MM.1S (cell line): ENCODE results near the gene FBLN2.

Experiments used
- DNase-seq: peaks from one replicate; pipeline ENCODE4 v3.0.0-alpha.2; 2015
- H2AFZ ChIP-seq: fragments of 300-600 bp; sonication (generic); 2 replicates; pipeline ENCODE4 v1.6.0; 2016; ENCODE audit warnings: antibody characterized with exemption, low read length
- H3F3A ChIP-seq: fragments of 300-600 bp; sonication (generic); 2 replicates; pipeline ENCODE4 v1.6.1; 2016; ENCODE audit warnings: mild to moderate bottlenecking, antibody characterized with exemption, low read length, moderate library complexity, mixed read lengths; ENCODE audit not compliant: insufficient read depth
- H3K27ac ChIP-seq: fragments of 300-600 bp; sonication (generic); 2 replicates; pipeline ENCODE4 v1.5.1; 2016; ENCODE audit warnings: mild to moderate bottlenecking, low read length
- H3K27me3 ChIP-seq: fragments of 300-600 bp; sonication (generic); replicated peaks from 2 replicates; pipeline ENCODE4 v1.6.0; 2016; ENCODE audit warnings: low read length; ENCODE audit not compliant: insufficient read depth
- H3K36me3 ChIP-seq: fragments of 300-600 bp; sonication (generic); replicated peaks from 2 replicates; pipeline ENCODE4 v1.6.1; 2016; ENCODE audit warnings: mild to moderate bottlenecking, low read length, mixed read lengths; ENCODE audit not compliant: insufficient read depth
- H3K4me1 ChIP-seq: fragments of 300-600 bp; sonication (generic); 2 replicates; pipeline ENCODE4 v1.6.1; 2016; ENCODE audit warnings: low read length, mixed read lengths
- H3K4me2 ChIP-seq: fragments of 300-600 bp; sonication (generic); 2 replicates; pipeline ENCODE4 v1.6.0; 2016; ENCODE audit warnings: low read depth, low read length
- H3K4me3 ChIP-seq: fragments of 300-600 bp; sonication (generic); 2 replicates; pipeline ENCODE4 v1.5.1; 2016; ENCODE audit warnings: low read length, mixed read lengths
- H3K79me2 ChIP-seq: fragments of 300-600 bp; sonication (generic); 2 replicates; pipeline ENCODE4 v1.6.1; 2016; ENCODE audit warnings: mixed run types, low read length, mixed read lengths
- H3K9ac ChIP-seq: fragments of 300-600 bp; sonication (generic); 2 replicates; pipeline ENCODE4 v1.6.1; 2016; ENCODE audit warnings: low read length, mixed read lengths
- H3K9me2 ChIP-seq: fragments of 300-600 bp; sonication (generic); replicated peaks from 2 replicates; pipeline ENCODE4 v1.6.1; 2016; ENCODE audit warnings: mild to moderate bottlenecking, low read length, mixed read lengths; ENCODE audit not compliant: insufficient read depth
- H3K9me3 ChIP-seq: fragments of 300-600 bp; sonication (generic); replicated peaks from 2 replicates; pipeline ENCODE4 v1.6.1; 2016; ENCODE audit warnings: mild to moderate bottlenecking, low read length, mixed read lengths; ENCODE audit not compliant: insufficient read depth
- H4K20me1 ChIP-seq: fragments of 300-600 bp; sonication (generic); 2 replicates; pipeline ENCODE4 v1.6.1; 2016; ENCODE audit warnings: mild to moderate bottlenecking, low read length, moderate library complexity, mixed read lengths; ENCODE audit not compliant: insufficient read depth
- CTCF ChIP-seq: fragments of 300-600 bp; sonication (generic); IDR thresholded peaks from 2 replicates; pipeline ENCODE4 v1.5.1; 2016; ENCODE audit warnings: antibody characterized with exemption, low read length, mixed read lengths
- EZH2 ChIP-seq: fragments of 300-600 bp; sonication (generic); optimal IDR thresholded peaks from 2 replicates; pipeline ENCODE3; 2017; ENCODE audit warnings: low read depth, mild to moderate bottlenecking, antibody characterized with exemption, low read length, mixed read lengths
- EZH2phosphoT487 ChIP-seq: fragments of 300-600 bp; sonication (generic); IDR thresholded peaks from 2 replicates; pipeline ENCODE4 v1.6.1; 2018; ENCODE audit warnings: antibody characterized with exemption, low read length

The FBLN2 gene

GRCh38 chr3:13652728-13653127, 103.8 kb downstream of the FBLN2 start:
- H3K79me2 ChIP-seq: no peaks in the 10 kb centered on the region
- H3K27me3 ChIP-seq: peaks cover 69% of the 10 kb centered on the region
- no peak overlapping the region for H2AFZ ChIP-seq
- H3K9me3 ChIP-seq: no peaks in the 10 kb centered on the region
- H3K4me1 ChIP-seq: no peaks in the 10 kb centered on the region
- H3K36me3 ChIP-seq: no peaks in the 10 kb centered on the region
- no peak overlapping the region for H3K4me2 ChIP-seq
- TF ChIP-seq CTCF: no peak
- TF ChIP-seq EZH2phosphoT487: no peak
- no peak for TF ChIP-seq EZH2
- no peaks in the 10 kb centered on the region for H3F3A ChIP-seq
- no peak for DNase-seq
- no peak overlapping the region for H3K9ac ChIP-seq
- no peak overlapping the region for H3K4me3 ChIP-seq
- no peaks in the 10 kb centered on the region for H3K9me2 ChIP-seq
- H3K27ac ChIP-seq: no peak overlapping the region
- no peaks in the 10 kb centered on the region for H4K20me1 ChIP-seq

DNA sequence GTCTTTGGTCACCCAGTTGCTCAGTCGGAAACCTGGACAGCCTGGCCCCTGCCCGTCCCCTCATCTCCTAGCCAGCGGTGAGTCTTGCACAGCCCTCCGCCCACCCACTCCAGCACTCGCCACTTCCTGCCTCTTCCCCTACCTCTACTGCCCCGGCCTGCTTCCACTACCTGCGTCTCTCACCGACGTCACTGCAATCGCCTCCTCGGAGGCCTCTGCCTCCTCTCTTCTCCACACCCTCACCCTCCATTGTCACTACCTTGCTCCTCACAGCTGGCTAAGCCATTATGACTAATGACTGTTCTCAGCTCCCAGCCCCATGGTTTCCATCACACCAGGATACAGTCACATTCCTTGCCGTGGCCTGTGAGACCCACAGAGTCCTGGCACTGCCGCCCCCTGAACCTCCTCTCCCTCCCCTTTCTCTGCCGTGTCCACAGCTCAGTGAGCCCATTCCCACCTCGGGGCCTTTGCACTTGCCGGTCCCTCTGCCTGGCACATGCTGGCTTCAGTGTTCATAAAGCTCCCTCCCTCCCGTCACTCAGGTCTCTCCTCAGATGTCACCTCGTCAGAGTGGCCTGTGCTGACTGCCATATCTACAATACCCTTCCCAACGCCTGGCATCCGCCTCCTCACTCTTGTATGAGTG, 104.8 kb downstream of the FBLN2 start:
- no peaks in the 10 kb centered on the region for H3K36me3 ChIP-seq
- no peak overlapping the region for H3K4me3 ChIP-seq
- no peak overlapping the region for H3K4me2 ChIP-seq
- no peaks in the 10 kb centered on the region for H4K20me1 ChIP-seq
- H3F3A ChIP-seq: no peaks in the 10 kb centered on the region
- TF ChIP-seq EZH2phosphoT487 (no peak), EZH2 (no peak), CTCF (no peak)
- H3K4me1 ChIP-seq: no peaks in the 10 kb centered on the region
- H3K27ac ChIP-seq: no peak overlapping the region
- no peak overlapping the region for H2AFZ ChIP-seq
- peaks cover 71% of the 10 kb centered on the region for H3K27me3 ChIP-seq
- H3K9me2 ChIP-seq: no peaks in the 10 kb centered on the region
- H3K9ac ChIP-seq: no peak overlapping the region
- H3K9me3 ChIP-seq: no peaks in the 10 kb centered on the region
- no peaks in the 10 kb centered on the region for H3K79me2 ChIP-seq
- DNase-seq: no peak

DNA sequence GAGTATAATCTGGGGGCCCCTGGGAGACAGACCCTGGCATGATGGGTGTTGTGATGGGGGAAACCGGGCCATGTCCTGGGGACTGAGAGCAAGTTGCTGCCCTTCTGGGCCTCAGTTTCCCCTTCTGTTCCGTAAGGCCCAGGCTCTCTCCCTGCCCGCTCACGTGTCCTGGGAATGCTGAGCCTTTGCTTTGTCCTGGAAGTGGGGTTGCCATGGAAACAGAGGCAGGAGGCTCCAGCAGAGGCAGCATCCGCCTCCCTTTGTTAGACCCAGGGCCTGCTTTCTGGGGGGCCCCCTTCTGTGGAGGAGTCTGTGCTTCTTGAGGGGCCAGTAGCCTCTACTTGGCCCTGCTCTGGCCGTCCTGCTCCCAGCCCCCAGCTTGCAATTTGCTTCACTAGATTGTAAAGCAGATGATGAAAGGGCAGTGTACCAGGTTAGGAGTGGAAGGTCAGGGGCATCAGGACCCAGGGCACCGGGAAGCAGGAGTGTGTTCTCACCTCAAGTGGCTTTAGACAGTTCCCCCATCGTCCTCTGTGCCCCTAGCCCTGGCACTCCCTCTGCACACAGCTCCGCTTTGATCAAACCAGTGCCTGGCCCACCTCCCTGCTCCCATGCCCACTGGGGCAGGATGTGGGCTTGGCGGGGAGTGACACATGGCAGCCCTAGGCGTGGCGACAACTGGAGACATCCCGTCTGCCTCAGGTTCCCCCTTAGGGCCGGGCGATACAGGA, 105.6 kb downstream of the FBLN2 start:
- no peak for TF ChIP-seq CTCF
- TF ChIP-seq EZH2phosphoT487: no peak
- no peak for TF ChIP-seq EZH2
- no peaks in the 10 kb centered on the region for H3K4me1 ChIP-seq
- H3K36me3 ChIP-seq: no peaks in the 10 kb centered on the region
- no peaks in the 10 kb centered on the region for H3K9me2 ChIP-seq
- no peak overlapping the region for H2AFZ ChIP-seq
- no peaks in the 10 kb centered on the region for H3F3A ChIP-seq
- no peak for DNase-seq
- H3K9ac ChIP-seq: no peak overlapping the region
- H3K27ac ChIP-seq: no peak overlapping the region
- no peaks in the 10 kb centered on the region for H3K79me2 ChIP-seq
- no peaks in the 10 kb centered on the region for H3K9me3 ChIP-seq
- H3K4me3 ChIP-seq: no peak overlapping the region
- H3K27me3 ChIP-seq: peaks cover 73% of the 10 kb centered on the region
- no peak overlapping the region for H3K4me2 ChIP-seq
- no peaks in the 10 kb centered on the region for H4K20me1 ChIP-seq
